AML-193 (cell line): Measurements from ENCODE around the gene AFF1.
"Not testable (repeated sequence)": the region's sequence is repeated elsewhere in the genome, so short reads cannot be mapped to it uniquely, and the experiment has no call there.

Experiments used
- DNase-seq, 2 experiments: peaks; one replicate each; lab custom pipeline; 2025; lab: John Stamatoyannopoulos, UW

The AFF1 gene

DNA sequence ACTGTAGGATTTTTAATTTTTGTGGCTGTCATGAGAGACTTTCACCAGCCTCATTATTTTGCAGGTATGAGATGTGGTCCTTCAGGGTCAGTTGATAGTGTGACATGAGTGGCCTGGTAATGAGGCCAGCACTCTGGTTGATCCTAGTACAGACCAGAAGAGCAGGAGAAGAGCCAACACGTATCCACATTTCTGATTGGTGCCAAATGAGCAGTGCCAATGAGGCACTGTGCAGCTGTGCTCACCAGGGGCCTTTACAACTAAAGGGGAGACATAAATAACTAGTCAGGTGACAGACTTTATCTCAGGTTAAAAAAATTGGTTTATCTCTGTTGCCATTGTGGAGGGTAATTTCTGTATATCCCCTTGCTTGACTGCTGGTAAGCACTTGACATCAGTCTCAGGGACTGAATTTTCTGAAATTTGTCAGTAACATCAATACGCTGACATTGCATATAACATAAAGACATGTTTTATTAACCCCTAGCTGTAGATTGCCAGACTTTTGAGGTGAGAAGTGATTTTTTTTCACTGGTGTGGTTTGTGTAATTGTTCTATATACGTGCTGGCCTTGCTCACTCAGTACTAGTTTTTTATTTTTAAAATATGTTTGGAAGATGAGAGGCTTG is 101.2 kb downstream of the AFF1 start:
- no peak for DNase-seq

- no peak for DNase-seq
Measured at GRCh38 chr4:87036713-87037112, 101.9 kb downstream of the AFF1 start.

GRCh38 chr4:87037171-87037570 is 102.4 kb downstream of the AFF1 start:
- DNase-seq: not testable (repeated sequence)

GRCh38 chr4:87037671-87038334 is 103.0 kb downstream of the AFF1 start:
- DNase-seq: no peak

- DNase-seq: no peak
Measured at GRCh38 chr4:87038837-87039615, 104.2 kb downstream of the AFF1 start.

DNA sequence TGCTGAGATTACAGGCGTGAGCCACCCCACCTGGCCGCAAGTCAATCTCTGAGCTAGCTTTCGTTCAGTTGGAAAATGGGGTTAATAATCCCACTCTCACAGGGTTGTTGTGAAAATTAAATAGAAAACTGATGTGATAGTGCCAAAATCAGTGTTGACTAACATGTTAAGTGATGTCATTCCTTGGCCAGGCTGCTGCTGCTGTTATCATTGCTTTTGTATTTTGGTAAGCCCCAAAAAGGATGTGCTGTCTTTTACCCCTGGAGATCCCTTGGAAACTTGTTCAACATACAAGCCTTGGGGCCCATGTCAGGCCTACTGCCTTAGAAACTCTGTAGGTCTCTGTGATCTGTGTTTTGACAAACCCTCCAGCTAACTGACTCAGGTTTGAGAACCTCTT is 106.3 kb downstream of the AFF1 start:
- no peak for DNase-seq

GRCh38 chr4:87042221-87042620 is 107.4 kb downstream of the AFF1 start:
- no peak for DNase-seq

DNA sequence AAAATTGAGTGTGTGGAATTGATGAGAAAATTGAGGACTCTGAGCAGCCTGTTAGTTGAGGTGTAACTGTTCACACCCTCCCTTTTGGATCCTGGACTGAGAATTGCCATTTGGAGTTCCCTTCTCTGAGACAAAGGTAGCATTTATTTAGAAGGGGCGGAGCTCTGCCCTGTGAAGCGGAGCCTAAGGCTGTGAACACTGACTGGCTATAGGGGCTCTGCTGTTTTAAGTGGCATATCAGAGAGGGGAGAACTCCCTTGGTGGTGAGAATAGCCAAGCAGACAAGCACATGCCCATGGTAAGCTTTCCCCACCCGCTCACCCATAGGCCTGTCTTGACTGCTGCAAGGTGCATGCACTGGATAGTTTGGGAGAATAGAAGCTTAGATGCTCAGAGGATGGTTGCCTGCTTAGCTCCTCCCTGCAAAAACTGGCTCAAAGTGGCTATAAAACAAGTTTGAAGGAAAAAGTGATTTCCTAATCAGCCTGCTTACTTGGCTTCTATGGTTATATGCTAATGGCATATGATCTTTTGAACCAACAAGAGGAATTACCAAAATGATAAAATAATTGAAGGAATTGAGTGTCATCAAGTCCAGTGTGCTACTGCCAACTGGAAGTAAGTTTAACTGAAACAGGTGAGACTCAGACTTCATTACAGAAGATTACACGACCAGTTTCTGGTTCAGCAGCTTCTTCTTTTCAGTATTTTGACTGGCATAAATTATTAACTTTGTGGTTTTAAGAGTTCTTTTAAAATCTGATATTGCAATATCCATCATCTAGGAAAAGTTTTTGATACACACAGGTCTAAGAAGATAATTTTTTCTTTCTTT is 108.4 kb downstream of the AFF1 start:
- peak in 1 of 2 experiments; percentile 26 for DNase-seq

DNA sequence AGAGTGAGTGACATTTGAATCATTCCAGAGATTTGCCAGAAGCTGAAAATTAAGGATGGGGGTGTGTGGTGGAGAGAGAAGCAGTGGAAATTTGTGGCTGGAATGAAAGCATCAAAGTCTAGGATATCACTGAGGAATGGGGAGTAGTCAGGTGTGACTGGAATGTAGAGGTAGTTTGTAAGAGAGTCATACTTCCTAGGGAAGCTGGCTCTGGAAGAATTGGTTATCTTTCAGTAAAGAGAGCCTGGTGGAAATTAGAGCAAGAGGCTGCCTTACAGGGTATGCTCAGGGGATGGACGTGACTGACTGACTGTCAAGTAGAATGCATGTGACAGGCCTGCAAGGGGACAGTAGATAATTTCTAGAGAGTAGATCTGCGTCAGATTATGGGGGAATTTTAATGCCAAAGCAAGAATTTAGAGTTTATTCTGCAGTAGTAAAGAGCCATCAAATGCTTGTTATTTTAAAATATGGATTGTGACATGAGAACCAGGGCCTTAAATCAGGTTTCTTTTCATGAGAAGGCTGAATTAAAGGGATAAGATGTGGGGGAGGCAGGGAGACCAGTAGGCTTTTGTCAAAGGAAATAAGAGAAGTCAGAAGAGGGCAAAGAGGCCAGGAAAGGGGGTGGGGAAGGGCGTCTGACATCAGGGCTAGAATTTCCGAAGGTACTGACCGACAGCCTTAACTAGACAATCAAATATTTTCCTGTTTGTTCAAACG is 109.9 kb downstream of the AFF1 start:
- DNase-seq: no peak

- no peak for DNase-seq
Measured at GRCh38 chr4:87045234-87045558, 110.4 kb downstream of the AFF1 start.

DNA sequence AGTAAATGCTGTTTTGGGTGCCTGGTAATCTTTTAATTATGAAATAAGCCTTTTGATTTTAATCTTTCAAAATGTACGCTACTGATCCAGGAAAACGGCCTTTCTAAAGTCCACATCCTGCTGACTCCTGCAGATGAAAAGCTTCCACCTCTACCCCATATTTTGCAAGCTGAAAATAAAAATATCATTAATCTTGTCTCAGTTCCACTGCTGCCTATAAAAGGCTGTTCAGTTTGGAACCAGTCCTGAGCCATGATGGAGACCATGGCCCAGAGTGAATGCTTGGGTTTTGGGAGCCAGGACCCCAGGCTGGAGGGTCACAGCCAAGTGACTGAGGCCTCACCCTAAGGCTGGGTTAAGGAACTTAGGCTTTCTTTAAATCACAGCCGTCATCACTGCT is 110.8 kb downstream of the AFF1 start:
- no peak for DNase-seq

DNA sequence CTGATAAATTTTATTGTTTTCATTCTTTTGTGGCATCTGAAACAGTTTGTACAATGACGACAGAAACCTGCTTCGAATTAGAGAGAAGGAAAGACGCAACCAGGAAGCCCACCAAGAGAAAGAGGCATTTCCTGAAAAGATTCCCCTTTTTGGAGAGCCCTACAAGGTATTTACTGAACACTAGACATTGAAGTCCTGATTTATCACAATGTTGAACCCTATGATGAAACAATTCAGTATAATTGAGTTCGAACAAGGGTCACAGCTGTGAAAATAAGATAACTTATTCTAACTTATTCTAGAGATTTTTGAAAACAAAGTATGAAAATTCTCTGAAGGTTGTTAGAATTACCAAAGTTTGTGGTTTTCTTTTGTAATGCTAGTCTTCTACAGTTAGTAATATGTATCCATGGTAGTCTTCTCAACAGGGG is 111.3 kb downstream of the AFF1 start:
- peak; percentile 76 to 80 for DNase-seq

- DNase-seq: no peak
Measured at GRCh38 chr4:87047281-87047798, 112.5 kb downstream of the AFF1 start.

DNA sequence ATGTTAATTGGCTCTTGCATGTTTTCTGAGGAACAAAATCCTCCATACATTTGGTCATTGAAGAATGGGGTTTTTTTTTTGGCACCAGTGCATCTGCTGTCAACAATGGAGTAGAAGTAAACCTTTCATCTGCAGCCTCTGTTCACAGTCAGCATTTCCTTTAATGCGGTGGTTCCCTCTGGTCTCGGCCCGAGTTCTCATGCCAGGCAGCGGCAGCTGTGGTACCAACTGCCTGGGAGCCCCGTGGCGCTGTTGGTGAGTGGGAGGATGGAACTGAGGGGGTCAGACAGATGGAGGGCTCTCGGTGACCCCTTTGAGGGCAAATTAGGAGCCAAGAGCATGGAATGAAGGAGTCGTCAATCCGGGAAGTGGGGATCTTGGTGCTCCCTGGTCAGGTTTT is 114.7 kb downstream of the AFF1 start:
- DNase-seq: no peak

DNA sequence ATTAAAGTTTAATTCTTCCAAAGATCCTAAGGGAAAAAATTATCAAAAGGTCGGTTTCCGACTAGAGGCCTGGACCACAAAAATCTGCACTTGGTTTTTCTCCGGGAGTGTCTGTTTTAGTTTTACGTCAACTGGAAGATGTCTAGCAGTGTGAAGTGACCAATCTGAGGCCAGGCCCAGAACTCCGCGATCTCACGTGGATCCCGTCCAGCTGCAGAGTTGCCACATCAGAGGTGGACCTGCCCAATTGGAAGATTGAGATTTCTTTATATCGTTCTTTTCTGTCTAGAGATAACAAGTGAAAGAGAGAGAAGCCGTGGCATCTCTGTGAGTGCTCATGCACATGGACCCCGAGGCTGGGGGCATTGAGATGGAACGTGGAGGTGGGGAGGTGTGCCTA is 115.8 kb downstream of the AFF1 start:
- DNase-seq: no peak

GRCh38 chr4:87051121-87051713 is 116.4 kb downstream of the AFF1 start:
- no peak for DNase-seq

DNA sequence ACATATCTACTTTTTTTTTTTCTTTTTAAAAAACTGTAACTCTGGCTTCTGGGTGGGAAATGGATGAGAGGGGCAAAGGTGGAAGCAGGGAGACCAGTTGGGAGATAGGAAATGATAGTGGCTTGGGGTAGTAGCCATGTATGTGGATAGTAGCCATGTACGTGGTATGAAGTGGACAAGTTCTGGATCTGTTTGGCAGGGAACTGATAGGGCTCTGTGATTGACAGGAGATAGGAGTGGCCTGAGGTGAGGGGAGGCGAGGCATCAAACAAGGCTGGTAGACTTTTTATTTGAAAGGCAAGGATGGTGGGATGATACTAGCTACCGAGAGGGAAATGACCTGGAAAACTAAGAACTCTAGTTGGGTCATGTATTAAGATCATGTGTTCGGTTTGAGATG is 117.8 kb downstream of the AFF1 start:
- DNase-seq: no peak

DNA sequence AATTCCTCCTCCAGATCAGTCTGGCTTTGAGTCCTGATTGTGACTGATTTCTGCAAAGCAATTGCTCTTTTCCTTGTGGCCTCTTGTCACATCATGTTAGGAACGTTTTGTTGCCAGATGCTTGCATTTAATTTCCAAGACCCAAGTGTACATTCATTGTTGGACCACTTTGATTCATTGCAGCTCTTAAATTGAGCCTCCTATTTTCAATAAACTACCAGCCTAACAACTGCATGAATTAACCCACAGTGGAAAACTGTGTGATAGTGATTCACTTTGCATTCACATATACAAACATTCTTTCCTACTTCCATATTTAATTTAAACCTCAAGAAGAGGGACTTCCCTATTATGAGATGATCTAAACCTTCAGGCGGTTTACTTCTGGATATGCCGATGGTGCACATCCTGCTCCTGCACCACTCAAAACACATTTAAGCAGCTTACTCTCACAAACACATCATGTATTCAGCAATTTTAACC is 118.4 kb downstream of the AFF1 start:
- no peak for DNase-seq

- DNase-seq: no peak
Measured at GRCh38 chr4:87053802-87054767, 119.3 kb downstream of the AFF1 start.

GRCh38 chr4:87054900-87055299 is 120.1 kb downstream of the AFF1 start:
- DNase-seq: no peak
